ENCODE measurements around the gene RBM28.

- TF ChIP-seq, protein P1, sequence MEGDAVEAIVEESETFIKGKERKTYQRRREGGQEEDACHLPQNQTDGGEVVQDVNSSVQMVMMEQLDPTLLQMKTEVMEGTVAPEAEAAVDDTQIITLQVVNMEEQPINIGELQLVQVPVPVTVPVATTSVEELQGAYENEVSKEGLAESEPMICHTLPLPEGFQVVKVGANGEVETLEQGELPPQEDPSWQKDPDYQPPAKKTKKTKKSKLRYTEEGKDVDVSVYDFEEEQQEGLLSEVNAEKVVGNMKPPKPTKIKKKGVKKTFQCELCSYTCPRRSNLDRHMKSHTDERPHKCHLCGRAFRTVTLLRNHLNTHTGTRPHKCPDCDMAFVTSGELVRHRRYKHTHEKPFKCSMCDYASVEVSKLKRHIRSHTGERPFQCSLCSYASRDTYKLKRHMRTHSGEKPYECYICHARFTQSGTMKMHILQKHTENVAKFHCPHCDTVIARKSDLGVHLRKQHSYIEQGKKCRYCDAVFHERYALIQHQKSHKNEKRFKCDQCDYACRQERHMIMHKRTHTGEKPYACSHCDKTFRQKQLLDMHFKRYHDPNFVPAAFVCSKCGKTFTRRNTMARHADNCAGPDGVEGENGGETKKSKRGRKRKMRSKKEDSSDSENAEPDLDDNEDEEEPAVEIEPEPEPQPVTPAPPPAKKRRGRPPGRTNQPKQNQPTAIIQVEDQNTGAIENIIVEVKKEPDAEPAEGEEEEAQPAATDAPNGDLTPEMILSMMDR (IDR thresholded peaks at IDR 0.05): no peak
- no peak for TF ChIP-seq POLR2A (IDR thresholded peaks at IDR 0.05)
Observed at GRCh38 chr7:128265906-128266300, 77.8 kb downstream of the RBM28 start.
